ENCODE data around the gene CUEDC2.

The CUEDC2 gene

DNA sequence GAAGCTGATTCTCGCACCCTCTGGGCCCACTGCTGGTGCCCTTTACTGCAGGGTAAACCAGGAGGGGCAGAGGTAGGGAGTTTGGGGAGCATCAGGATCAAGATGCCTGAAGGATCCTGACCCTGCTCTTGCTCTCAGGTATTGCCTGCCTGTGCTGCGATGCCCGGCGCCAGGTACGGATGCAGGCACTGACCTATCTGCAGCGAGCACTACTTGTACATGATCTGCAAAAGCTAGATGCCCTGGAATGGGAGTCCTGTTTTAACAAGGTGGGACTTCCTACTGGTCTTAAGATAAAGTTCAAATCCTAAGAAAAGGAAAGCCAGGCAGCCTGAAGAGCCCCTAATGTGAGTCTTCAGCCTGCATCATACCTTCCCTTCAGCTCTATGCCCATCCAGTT lies 53.0 kb downstream of the CUEDC2 start:
- no peak for DNase-seq (ENCODE audit: extremely low read depth, low read depth)
- TF ChIP-seq, protein P1, sequence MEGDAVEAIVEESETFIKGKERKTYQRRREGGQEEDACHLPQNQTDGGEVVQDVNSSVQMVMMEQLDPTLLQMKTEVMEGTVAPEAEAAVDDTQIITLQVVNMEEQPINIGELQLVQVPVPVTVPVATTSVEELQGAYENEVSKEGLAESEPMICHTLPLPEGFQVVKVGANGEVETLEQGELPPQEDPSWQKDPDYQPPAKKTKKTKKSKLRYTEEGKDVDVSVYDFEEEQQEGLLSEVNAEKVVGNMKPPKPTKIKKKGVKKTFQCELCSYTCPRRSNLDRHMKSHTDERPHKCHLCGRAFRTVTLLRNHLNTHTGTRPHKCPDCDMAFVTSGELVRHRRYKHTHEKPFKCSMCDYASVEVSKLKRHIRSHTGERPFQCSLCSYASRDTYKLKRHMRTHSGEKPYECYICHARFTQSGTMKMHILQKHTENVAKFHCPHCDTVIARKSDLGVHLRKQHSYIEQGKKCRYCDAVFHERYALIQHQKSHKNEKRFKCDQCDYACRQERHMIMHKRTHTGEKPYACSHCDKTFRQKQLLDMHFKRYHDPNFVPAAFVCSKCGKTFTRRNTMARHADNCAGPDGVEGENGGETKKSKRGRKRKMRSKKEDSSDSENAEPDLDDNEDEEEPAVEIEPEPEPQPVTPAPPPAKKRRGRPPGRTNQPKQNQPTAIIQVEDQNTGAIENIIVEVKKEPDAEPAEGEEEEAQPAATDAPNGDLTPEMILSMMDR (IDR thresholded peaks at IDR 0.05; ENCODE audit: low read depth, low read length): no peak

DNA sequence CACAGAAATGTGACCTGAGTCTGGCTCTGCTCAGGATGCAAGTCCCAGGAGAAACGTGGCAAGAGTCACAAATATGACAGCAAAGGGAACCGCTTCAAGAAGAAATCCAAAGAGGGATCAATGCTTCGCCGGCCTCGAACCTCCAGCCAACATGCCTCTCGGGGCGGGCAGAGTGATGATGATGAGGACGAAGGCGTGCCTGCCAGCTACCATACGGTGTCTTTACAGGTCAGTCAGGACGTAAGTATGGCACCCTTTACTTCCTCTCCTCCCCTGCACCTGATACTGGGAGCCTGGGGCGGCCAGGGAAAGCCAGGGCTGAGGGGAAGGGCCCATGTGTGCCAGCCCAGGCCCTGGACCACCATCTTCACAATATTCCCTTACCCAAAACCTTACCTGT lies 55.5 kb downstream of the CUEDC2 start:
- DNase-seq (ENCODE audit: extremely low read depth, low read depth): no peak
- TF ChIP-seq, protein P1 (IDR thresholded peaks at IDR 0.05; ENCODE audit: low read depth, low read length): no peak

GRCh38 chr10:102375867-102376266 lies 56.5 kb downstream of the CUEDC2 start:
- TF ChIP-seq, protein P1 (IDR thresholded peaks at IDR 0.05; ENCODE audit: low read depth, low read length): no peak
- no peak for DNase-seq (ENCODE audit: extremely low read depth, low read depth)

GRCh38 chr10:102375250-102375649 lies 57.1 kb downstream of the CUEDC2 start:
- TF ChIP-seq, protein P1 (IDR thresholded peaks at IDR 0.05; ENCODE audit: low read depth, low read length): no peak
- DNase-seq (ENCODE audit: extremely low read depth, low read depth): no peak

Data from AG09319 (cell line).